Gastrocnemius medialis (tissue), 4 donors: ENCODE results near the gene FLT4.

Source experiments
- POLR2A ChIP-seq, 2 donors: fragments of 450-650 bp; IDR thresholded peaks; one replicate each; pipeline ENCODE4 v1.6.1; 2017; ENCODE audit warnings: antibody characterized with exemption in 2 of 2, mild to moderate bottlenecking in 2 of 2, moderate library complexity in 2 of 2
- TF ChIP-seq, protein P1 (sequence below), 5 experiments: fragments of 450-650 bp in 3 of 5; fragments of 200-600 bp in 2 of 5; sonication (generic) in 2 of 5; IDR thresholded peaks in 4 of 5; conservative IDR thresholded peaks in 1 of 5; 1 replicate in 4 of 5; 2 replicates in 1 of 5; pipeline ENCODE4 v1.5.1; 2016 to 2019; ENCODE audit warnings: antibody characterized with exemption in 5 of 5, mild to moderate bottlenecking in 3 of 5, moderate library complexity in 3 of 5

GRCh38 chr5:180632768-180633167, 16.6 kb downstream of the FLT4 start:
- TF ChIP-seq, protein P1, sequence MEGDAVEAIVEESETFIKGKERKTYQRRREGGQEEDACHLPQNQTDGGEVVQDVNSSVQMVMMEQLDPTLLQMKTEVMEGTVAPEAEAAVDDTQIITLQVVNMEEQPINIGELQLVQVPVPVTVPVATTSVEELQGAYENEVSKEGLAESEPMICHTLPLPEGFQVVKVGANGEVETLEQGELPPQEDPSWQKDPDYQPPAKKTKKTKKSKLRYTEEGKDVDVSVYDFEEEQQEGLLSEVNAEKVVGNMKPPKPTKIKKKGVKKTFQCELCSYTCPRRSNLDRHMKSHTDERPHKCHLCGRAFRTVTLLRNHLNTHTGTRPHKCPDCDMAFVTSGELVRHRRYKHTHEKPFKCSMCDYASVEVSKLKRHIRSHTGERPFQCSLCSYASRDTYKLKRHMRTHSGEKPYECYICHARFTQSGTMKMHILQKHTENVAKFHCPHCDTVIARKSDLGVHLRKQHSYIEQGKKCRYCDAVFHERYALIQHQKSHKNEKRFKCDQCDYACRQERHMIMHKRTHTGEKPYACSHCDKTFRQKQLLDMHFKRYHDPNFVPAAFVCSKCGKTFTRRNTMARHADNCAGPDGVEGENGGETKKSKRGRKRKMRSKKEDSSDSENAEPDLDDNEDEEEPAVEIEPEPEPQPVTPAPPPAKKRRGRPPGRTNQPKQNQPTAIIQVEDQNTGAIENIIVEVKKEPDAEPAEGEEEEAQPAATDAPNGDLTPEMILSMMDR (IDR thresholded peaks at IDR 0.05 in 4 of 5, conservative IDR thresholded peaks at IDR 0.05 in 1 of 5) = no peak
- no peak for TF ChIP-seq POLR2A (IDR thresholded peaks at IDR 0.05)
